ENCODE results near the gene TK1. TPM values are rescaled to one million over a fixed set of nuclear protein-coding genes. Genes with fewer than 3 reads are reported as not detected.

The TK1 gene
- total RNA-seq, 2 donors from 2014 or later: 149 to 181 TPM

DNA sequence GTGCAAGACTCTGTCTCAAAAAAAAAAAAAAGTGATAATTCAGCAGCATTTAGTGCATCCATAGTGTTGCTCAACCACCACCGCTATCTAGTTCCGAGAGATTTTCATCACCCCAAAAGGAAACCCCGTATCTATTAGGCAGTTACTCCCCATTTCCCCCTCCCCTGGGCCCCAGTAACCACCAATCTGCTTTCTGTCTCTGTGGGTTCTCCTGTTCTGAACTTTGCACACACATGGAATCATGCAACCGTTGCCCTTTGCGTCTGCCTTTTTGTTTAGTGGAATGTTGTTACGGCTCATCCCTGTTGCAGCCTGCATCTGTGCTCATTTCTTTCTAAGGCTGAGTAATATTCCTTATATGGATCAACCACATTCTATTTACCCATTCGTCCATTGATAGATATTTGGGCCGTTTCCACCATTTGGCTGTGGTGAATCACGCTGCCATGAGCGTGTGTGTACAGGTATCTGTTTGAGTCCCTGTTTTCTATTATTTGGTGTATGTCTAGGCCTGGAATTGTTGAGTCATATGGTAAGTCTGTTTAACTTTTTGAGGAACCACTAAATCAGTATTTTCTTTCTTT, 27.2 kb downstream of the TK1 start:
- peaks cover 7% of the 10 kb centered on the region for H3K36me3 Mint-ChIP-seq (ENCODE audit: low read depth)
- peak overlapping the region; percentile 92 for H3K27ac Mint-ChIP-seq
- H3K9me3 Mint-ChIP-seq: no peaks in the 10 kb centered on the region
- peak; percentile 89 for ATAC-seq (replicated peaks)
- peaks cover 12% of the 10 kb centered on the region for H3K4me1 Mint-ChIP-seq
- no peaks in the 10 kb centered on the region for H3K27me3 Mint-ChIP-seq
- peak overlapping the region; percentile 60 for H3K4me3 Mint-ChIP-seq

DNA sequence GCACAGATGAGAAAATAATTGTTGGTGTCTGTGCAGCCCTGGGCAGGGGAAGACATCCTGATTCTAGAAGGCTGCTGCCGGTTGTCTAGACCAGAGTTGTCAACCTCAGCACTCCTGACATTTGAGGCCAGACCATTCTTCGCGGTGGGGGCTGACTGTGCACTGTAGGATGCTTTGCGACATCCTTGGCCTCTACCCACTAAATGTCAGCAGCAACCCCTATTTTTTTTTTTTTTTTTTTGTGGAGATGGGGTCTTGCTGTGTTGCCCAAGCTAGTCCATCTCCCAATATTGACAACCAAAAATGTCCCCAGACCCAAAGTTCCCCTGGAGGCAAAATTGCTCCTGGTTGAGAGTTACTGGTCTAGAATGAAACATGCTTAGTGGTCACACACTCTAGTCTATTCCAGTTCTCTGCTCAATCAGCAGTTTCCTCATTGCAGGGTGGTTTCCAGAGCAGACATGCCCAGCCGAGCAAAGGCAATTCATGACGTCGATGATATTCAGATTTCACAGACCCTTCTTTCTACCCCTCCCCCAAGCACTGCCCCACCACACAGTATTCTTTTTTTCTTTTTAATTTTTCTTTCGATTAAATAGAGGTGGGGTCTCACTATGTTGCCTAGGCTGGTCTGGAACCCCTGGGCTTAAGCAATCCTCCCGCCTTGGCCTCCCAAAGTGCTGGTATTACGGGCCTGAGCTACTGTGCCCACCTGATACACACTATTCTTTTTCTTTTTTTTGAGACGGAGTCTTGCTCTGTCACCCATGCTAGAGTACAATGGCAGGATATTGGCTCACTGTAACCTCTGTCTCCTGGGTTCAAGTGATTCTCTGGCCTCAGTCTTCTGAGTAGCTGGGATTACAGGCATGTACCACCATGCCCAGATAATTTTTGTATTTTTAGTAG, 31.7 kb downstream of the TK1 start:
- no peaks in the 10 kb centered on the region for H3K9me3 Mint-ChIP-seq
- H3K27me3 Mint-ChIP-seq: no peaks in the 10 kb centered on the region
- peak overlapping the region; percentile 63 for H3K27ac Mint-ChIP-seq
- peak overlapping the region; percentile 19 for H3K4me3 Mint-ChIP-seq
- peaks cover 11% of the 10 kb centered on the region for H3K4me1 Mint-ChIP-seq
- peaks cover 6% of the 10 kb centered on the region for H3K36me3 Mint-ChIP-seq (ENCODE audit: low read depth)
- peak; percentile 66 for ATAC-seq (replicated peaks)

DNA sequence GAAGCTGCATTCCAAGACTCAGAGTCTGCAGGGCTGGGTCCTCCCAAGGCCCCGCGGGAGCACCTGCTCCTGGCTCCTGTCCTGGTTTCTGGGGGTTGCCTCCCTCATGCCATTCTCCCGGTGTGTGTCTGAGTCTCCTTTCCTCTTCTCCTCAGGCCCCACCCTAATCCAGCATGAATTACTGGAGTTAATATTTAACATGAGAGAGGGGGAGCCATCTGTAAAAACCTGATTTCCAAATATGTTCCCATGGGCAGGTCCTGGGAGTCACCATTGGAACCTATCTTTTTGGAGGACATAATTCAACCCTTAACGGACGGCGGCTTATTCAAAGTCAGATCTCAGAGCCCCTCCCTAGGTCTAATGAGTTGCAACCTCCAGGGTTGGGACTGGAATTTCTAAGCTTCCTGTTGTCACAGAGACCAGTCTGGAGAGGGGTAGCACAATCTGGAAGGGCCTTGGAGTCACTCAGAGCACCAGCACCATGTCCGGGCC, 35.3 kb downstream of the TK1 start:
- H3K4me1 Mint-ChIP-seq: peaks cover 9% of the 10 kb centered on the region
- ATAC-seq (replicated peaks): no peak
- H3K9me3 Mint-ChIP-seq: no peaks in the 10 kb centered on the region
- H3K27ac Mint-ChIP-seq: no peak overlapping the region
- no peaks in the 10 kb centered on the region for H3K36me3 Mint-ChIP-seq (ENCODE audit: low read depth)
- no peaks in the 10 kb centered on the region for H3K27me3 Mint-ChIP-seq
- no peak overlapping the region for H3K4me3 Mint-ChIP-seq

DNA sequence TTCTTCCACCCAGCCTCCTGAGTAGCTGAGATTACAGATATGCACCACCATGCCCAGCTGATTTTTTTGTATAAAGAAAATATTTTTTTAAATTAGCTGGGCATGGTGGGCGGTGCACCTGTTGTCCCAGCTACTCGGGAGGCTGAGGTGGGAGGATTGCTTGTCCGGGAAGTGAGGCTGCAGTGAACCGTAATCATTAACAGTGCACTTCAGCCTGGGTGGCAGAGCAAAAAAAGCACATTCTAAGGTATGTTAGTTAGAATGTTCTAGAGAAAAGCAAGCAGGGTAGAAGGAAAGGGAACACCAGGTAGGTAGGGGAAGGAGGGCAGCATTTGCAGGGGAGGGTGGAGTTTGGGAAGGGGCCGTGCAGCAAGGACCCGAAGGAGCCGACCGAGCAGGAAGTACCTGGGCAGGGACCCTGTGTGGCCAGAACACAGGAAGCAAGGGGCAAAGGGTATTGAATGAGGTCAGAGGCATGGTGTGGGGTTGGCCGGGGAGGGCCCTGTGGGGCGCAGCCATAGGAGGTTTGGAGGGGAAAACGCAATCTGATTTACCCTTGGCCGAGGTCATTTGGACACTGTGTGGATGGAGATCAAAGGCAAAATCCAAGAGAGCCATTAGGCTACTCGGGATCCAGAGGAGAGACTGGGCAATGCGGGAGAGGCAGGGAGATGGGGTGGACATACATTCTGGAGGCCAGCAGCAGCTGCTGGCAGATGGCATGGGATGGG, 38.4 kb downstream of the TK1 start:
- Mint-ChIP-seq H3K9me3 (no peaks in the 10 kb centered on the region), H3K4me1 (peaks cover 9% of the 10 kb centered on the region), H3K27ac (no peak overlapping the region), H3K36me3 (ENCODE audit: low read depth) (no peaks in the 10 kb centered on the region), H3K27me3 (no peaks in the 10 kb centered on the region), H3K4me3 (no peak overlapping the region)
- no peak for ATAC-seq (replicated peaks)

DNA sequence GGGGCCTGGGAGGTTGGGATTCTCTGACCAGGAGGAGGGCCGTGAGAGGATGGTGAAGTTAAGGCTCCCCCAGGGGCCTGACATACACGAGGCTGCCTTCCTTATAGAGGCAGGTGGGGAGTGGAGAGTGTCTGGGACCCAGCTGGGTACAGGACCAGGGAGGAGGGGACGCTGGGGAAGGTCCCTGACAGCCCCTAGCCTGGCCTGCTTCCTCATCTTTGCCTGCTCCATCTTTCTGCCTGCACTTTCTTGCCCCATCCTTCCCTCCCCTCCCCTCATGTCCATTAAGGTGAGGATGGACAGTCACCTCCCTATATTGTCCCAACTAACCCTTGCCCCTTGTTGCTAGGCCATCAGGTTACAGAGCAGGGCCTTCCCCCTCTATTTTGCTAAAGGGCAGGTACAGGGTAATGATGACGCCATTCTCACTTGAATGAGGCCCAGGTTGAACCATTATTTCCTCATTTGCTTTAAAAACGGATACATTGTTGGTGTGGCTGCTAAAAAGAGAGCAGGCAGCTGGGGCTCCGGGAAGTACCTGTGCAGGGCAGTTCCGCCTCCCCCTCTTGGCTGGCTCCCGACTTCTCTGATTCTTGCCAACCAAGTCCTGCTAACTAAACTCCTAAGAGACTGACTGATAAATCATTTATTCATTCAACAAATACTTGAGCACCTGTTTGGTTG, 39.4 kb downstream of the TK1 start:
- ATAC-seq (replicated peaks): peak; percentile 28
- Mint-ChIP-seq H3K4me1 (peaks cover 9% of the 10 kb centered on the region), H3K27me3 (no peaks in the 10 kb centered on the region), H3K27ac (peak overlapping the region; percentile 62), H3K9me3 (no peaks in the 10 kb centered on the region), H3K4me3 (no peak overlapping the region), H3K36me3 (ENCODE audit: low read depth) (peaks cover 4% of the 10 kb centered on the region)

DNA sequence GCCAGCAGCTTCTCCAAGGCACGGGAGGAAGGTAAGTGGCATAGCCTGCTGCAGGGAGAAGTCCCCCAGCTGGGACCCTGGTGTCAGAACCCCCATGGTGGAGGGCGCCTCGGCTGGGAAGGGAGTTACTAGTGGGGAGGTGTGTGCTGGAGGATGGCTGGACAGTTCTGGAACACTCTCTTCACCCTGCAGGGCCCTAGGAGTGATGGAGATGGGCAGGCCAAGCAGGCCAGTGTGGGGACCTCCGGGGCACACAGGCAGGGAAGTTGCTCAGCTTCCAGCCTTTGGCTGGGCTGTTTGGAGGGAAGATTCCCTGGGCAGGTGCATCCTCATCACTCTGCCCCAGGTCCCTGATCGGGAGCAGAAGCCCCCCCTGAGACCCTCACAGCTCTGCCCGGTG, 40.0 kb downstream of the TK1 start:
- peak overlapping the region; percentile 62 for H3K27ac Mint-ChIP-seq
- H3K4me1 Mint-ChIP-seq: peaks cover 9% of the 10 kb centered on the region
- no peaks in the 10 kb centered on the region for H3K27me3 Mint-ChIP-seq
- H3K36me3 Mint-ChIP-seq (ENCODE audit: low read depth): peaks cover 9% of the 10 kb centered on the region
- H3K4me3 Mint-ChIP-seq: no peak overlapping the region
- no peaks in the 10 kb centered on the region for H3K9me3 Mint-ChIP-seq
- ATAC-seq (replicated peaks): no peak

DNA sequence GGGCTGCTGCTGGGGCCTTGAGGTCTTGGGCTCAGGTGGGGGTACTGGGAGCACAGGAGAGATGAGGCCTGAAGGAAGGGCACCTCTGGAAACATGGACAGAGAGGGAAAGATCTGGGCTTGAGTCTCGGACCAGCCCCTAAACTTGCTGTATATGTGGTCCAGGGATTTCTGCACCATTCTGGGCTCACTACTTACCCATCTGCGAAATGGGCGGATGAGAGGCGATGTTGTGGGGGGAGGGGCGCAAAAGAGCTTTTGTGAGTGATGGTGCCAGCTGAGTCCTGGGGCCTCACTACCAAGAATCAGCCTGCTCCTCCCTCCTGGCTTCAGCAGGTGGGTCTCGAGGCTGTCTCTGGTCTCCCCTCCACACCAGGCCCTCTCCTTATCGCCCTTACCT, 40.4 kb downstream of the TK1 start:
- peak overlapping the region; percentile 22 for H3K27ac Mint-ChIP-seq
- no peaks in the 10 kb centered on the region for H3K9me3 Mint-ChIP-seq
- peaks cover 13% of the 10 kb centered on the region for H3K36me3 Mint-ChIP-seq (ENCODE audit: low read depth)
- H3K27me3 Mint-ChIP-seq: no peaks in the 10 kb centered on the region
- H3K4me1 Mint-ChIP-seq: peaks cover 9% of the 10 kb centered on the region
- no peak for ATAC-seq (replicated peaks)
- H3K4me3 Mint-ChIP-seq: no peak overlapping the region

DNA sequence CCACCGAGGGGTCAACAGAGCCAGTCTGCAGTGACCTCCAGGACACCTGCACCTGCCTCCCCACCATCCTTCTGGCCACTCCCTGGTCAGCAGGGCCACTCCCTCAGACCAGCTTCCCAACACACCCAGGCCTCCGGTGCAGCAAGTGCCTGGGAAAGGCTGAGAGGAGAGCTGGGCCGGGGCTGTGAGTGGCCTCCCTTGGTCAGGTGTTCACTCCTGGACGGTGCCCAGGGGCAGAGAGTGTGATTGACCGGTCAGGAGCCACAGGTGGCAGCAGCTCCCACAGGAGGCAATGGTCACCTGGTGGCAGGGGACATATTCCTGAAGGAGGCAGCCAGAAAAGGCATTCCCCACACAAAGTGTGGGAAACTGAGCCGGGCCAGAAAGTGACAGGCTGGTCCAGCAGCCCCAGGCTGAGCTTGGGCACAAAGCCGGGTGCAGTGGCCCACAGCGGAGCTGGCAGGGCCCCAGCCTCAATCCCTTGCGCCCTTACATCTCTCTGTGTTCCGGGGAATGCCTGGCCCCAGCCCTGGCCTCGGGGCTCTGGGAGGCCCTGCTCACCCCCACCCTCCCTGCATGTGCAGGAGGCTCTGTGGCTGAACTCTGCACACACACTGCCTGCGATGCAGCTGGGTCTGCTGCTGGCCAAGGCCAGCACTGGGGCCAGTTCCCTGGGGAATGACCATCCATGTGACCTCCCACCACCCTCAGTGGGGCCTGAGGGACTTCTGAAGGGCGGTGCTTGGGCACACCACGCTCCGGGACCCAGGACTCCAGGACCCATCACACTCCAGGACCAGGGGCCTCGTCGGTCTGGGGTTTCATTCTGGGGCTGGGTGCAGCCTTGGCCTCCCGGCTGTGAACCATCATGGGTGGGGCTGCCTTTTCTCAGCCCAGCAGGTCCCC, 41.9 kb downstream of the TK1 start:
- H3K4me1 Mint-ChIP-seq: peaks cover 10% of the 10 kb centered on the region
- H3K9me3 Mint-ChIP-seq: no peaks in the 10 kb centered on the region
- no peak for ATAC-seq (replicated peaks)
- H3K27me3 Mint-ChIP-seq: no peaks in the 10 kb centered on the region
- H3K36me3 Mint-ChIP-seq (ENCODE audit: low read depth): peaks cover 25% of the 10 kb centered on the region
- H3K27ac Mint-ChIP-seq: peak overlapping the region; percentile 62
- H3K4me3 Mint-ChIP-seq: no peak overlapping the region

DNA sequence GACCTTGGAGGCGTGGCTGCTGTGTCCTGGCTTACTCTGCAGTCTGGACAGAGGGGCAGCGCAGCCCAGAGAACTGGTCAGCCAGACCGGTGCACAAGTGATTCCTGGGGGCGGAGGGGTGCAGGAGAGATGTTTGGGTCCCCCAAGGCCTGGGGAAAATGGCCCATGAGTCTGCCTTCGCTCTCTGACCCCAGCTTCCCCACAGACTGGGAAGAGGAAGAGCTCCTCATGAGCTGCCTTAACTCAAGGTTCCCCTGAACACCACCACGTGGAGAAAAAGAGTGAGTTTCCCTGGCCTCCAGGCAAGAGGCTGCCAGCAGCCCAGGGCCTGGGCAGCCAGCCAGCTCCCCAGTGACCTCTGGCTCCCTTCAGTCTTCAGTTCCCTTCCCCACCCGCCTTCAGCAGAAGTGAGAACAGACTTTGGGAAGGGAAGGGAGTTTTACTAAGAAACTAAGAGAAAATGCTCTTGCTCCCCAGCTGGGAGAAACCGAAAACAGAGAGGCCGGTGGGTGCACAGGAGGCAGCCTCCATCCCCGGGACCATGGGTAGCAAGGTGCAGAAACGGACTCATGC, 42.6 kb downstream of the TK1 start:
- H3K4me1 Mint-ChIP-seq: peaks cover 12% of the 10 kb centered on the region
- no peak overlapping the region for H3K4me3 Mint-ChIP-seq
- H3K27me3 Mint-ChIP-seq: no peaks in the 10 kb centered on the region
- peak overlapping the region; percentile 62 for H3K27ac Mint-ChIP-seq
- ATAC-seq (replicated peaks): no peak
- no peaks in the 10 kb centered on the region for H3K9me3 Mint-ChIP-seq
- peaks cover 31% of the 10 kb centered on the region for H3K36me3 Mint-ChIP-seq (ENCODE audit: low read depth)

DNA sequence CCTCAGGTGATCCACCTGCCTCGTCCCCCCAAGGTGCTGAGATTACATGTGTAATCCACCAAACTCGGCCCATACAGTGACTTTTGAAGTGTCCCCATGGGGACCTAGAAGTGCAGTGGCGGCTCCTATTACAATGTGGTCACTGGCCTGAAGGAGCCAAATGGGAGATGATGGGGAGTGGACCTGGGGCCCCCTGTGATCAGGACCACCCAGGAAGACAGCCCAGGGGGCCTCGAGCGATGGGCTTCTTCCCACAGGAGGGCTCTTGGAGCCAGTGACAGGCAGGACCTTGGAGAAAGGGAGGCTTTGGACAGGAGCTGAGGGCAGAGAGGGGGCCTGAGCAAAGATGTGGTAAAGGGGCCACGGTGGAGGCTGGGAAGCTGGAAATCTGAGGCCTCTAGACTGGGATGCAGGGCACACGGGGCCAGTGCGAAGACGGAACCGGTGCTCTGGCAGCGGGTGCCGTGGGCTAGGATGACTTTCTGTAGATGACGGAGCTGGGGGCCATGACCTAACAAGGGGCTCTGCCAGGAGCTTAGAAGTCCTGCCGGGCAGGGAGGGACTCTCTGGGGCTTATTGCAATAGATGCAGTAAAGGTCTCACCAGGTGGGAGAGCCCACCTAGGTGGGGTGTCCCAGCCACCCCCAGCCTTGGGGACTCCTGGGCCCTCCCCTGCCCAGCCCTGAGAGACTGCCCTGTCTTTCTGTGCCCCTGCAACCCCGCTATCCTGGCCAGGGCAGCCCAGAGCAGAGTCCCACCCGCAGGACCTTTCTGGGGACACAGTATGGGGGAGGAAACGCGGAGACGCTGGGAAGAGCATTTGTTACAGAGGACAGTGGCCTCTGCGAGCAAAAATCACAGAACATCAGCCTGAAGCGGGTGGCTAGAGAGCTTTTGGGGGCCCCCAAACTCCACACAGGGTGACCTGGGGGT, 43.4 kb downstream of the TK1 start:
- Mint-ChIP-seq H3K4me1 (peaks cover 15% of the 10 kb centered on the region), H3K36me3 (ENCODE audit: low read depth) (peaks cover 38% of the 10 kb centered on the region), H3K27me3 (no peaks in the 10 kb centered on the region), H3K4me3 (no peak overlapping the region), H3K9me3 (no peaks in the 10 kb centered on the region), H3K27ac (peak overlapping the region; percentile 62)
- no peak for ATAC-seq (replicated peaks)

DNA sequence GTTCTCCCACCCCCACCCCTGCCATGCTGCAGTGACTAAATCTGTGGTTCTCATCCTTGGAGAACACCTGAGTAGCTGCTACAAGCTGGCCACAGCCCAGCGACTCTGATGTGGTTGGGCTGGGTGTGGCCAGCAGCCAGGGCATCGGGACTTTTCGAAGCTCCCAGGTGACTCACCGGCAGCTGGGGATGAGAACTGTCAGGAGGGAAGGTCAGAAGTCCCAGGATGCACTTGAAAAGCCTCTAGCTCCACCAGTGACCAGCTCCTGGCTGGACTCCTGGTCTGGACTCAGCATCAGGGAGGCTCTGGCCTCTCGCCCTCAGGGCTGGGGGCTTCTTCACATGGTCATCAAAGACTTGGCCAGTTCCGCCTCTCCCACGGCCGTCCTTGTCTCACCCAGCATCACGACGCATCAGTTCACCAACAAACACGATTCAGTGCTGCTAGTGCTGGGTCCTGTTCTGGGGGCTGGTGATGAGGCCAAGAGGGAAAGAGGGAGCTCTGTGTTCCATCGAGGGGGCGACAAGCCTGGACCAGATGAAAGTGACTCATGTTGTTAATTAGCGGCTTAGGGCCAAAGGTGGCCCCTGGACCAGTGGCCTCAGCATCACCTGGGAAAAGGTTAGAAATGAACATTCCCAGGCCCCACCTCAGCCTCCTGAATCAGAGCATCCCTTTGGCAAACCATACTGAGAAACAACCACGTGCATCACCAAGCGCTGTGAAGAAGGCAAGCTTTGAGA, 44.6 kb downstream of the TK1 start:
- H3K4me1 Mint-ChIP-seq: peaks cover 13% of the 10 kb centered on the region
- no peak overlapping the region for H3K4me3 Mint-ChIP-seq
- peaks cover 43% of the 10 kb centered on the region for H3K36me3 Mint-ChIP-seq (ENCODE audit: low read depth)
- no peak overlapping the region for H3K27ac Mint-ChIP-seq
- no peaks in the 10 kb centered on the region for H3K27me3 Mint-ChIP-seq
- ATAC-seq (replicated peaks): peak; percentile 28
- no peaks in the 10 kb centered on the region for H3K9me3 Mint-ChIP-seq
